Suprapubic skin (tissue), 4 donors: ENCODE measurements around the gene GPR84. TPM values are rescaled to one million over a fixed set of nuclear protein-coding genes. Genes with fewer than 3 reads are reported as not detected.

Experiments used
- DNase-seq, 2 donors: peaks; one replicate each; pipeline ENCODE4 v3.0.0-alpha.2; 2019; ENCODE audit warnings: low spot score in 2 of 2
- H3K27ac ChIP-seq: fragments of 200-600 bp; sonication (generic); one replicate; pipeline ENCODE4 v1.5.1; 2019
- H3K27me3 ChIP-seq: fragments of 200-600 bp; sonication (generic); one replicate; pipeline ENCODE4 v1.5.1; 2019
- H3K36me3 ChIP-seq: fragments of 200-600 bp; sonication (generic); one replicate; pipeline ENCODE4 v1.5.1; 2019
- H3K4me1 ChIP-seq: fragments of 200-600 bp; sonication (generic); one replicate; pipeline ENCODE4 v1.5.1; 2019
- H3K4me3 ChIP-seq: fragments of 200-600 bp; sonication (generic); one replicate; pipeline ENCODE4 v1.5.1; 2019; ENCODE audit warnings: mild to moderate bottlenecking
- H3K9me3 ChIP-seq: fragments of 200-600 bp; sonication (generic); one replicate; pipeline ENCODE4 v1.5.1; 2019
- CTCF ChIP-seq, 2 donors: fragments of 200-600 bp in 1 of 2; fragments of 450-650 bp in 1 of 2; sonication (generic) in 1 of 2; IDR thresholded peaks; one replicate each; pipeline ENCODE4 v1.5.1; 2016 to 2019; ENCODE audit warnings: antibody characterized with exemption in 2 of 2, mild to moderate bottlenecking in 1 of 2, moderate library complexity in 1 of 2
- EP300 ChIP-seq: sonication (generic); formaldehyde crosslinking; IDR thresholded peaks from one replicate; pipeline ENCODE4 v1.6.1; 2017; ENCODE audit warnings: antibody characterized with exemption
- POLR2A ChIP-seq, 2 donors: fragments of 450-650 bp; IDR thresholded peaks; one replicate each; pipeline ENCODE4 v1.6.1; 2017; ENCODE audit warnings: antibody characterized with exemption in 2 of 2, mild to moderate bottlenecking in 2 of 2, moderate library complexity in 2 of 2
- POLR2AphosphoS5 ChIP-seq, 3 donors: sonication (generic); formaldehyde crosslinking; IDR thresholded peaks; one replicate each; pipeline ENCODE4 v1.6.1; 2017; ENCODE audit warnings: antibody characterized with exemption in 3 of 3
- WGBS: methylation state at CpG from one replicate; pipeline ENCODE4 v1.1.5; 2018; 5-methylcytosine and 5-hydroxymethylcytosine counted together
- total RNA-seq, 4 donors: library from RNA; depleted of rRNA; stranded (reverse); fragments of >200 nt; gene quantifications; one replicate each; pipeline ENCODE4 v1.1.0, GENCODE V29; 2016

GPR84 gene
- total RNA-seq, 4 donors from 2014 or later, result 0.38 to 1.7 (median 0.73) TPM

GRCh38 chr12:54395545-54395944 is 31.3 kb upstream of the GPR84 start:
- H3K4me3 ChIP-seq, result no peak overlapping the region
- H3K4me1 ChIP-seq, result peaks cover 36% of the 10 kb centered on the region
- TF ChIP-seq POLR2A (IDR thresholded peaks at IDR 0.05) (no peak), POLR2AphosphoS5 (IDR thresholded peaks at IDR 0.05) (no peak), CTCF (IDR thresholded peaks at IDR 0.05) (no peak)
- no peak for DNase-seq
- H3K9me3 ChIP-seq, result no peaks in the 10 kb centered on the region
- H3K27ac ChIP-seq, result no peak overlapping the region
- H3K36me3 ChIP-seq, result peaks cover 59% of the 10 kb centered on the region
- no peaks in the 10 kb centered on the region for H3K27me3 ChIP-seq

DNA sequence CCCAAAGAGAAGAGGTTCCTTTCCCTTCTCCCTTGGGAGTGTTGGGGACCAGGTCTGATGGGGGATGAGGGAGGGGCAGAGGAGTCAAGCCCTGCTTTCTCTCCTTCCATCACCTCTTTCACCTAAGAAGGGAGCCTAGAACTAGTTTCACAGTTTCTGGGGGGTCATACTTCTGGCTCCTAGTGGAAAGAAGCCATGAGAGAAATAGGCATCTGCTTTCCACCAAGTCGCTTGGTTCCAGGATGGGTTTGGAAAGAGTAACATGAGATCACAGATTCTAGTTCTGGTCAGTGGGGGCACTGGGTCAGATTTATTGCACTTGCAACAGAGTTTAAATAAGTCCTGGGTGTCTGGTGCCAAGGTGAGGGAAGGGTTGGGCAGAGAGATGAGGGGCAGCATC is 30.7 kb upstream of the GPR84 start:
- no peak for DNase-seq
- no peaks in the 10 kb centered on the region for H3K9me3 ChIP-seq
- no peaks in the 10 kb centered on the region for H3K27me3 ChIP-seq
- H3K36me3 ChIP-seq, result peaks cover 53% of the 10 kb centered on the region
- no peak overlapping the region for H3K27ac ChIP-seq
- no peak overlapping the region for H3K4me3 ChIP-seq
- 92% methylated on average over 1 of the region's 1 CpG for WGBS
- TF ChIP-seq POLR2AphosphoS5 (IDR thresholded peaks at IDR 0.05) (no peak), EP300 (no peak), CTCF (IDR thresholded peaks at IDR 0.05) (no peak), POLR2A (IDR thresholded peaks at IDR 0.05) (no peak)
- peaks cover 40% of the 10 kb centered on the region for H3K4me1 ChIP-seq

GRCh38 chr12:54394281-54394719 is 30.0 kb upstream of the GPR84 start:
- H3K4me3 ChIP-seq, result no peak overlapping the region
- no peaks in the 10 kb centered on the region for H3K9me3 ChIP-seq
- no peak overlapping the region for H3K27ac ChIP-seq
- 39% methylated on average over 4 of the region's 4 CpGs for WGBS
- DNase-seq, result no peak
- peaks cover 48% of the 10 kb centered on the region for H3K36me3 ChIP-seq
- H3K4me1 ChIP-seq, result peaks cover 47% of the 10 kb centered on the region
- no peaks in the 10 kb centered on the region for H3K27me3 ChIP-seq
- TF ChIP-seq EP300 (no peak), CTCF (IDR thresholded peaks at IDR 0.05) (peak; percentile 43 to 63)

DNA sequence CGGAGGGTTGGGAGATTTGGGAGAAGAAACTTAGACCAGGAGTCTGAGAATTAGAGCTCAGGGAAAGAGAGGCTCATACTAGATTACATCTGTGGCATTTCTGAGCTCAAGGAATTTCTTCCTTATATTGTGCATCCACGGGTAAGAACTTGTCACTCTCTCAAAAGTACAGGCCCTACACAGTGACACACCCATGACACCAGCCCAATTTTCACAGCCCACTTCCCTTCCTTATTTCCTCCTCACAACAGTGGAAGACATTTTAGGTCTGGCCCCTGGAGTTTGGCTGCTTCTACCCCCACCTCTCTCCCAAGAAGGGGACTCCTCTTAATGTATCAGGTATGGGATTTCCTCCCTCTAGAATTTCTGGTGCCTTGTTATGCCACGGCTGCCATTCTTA is 29.5 kb upstream of the GPR84 start:
- peaks cover 43% of the 10 kb centered on the region for H3K36me3 ChIP-seq
- WGBS, result 49% methylated on average over 3 of the region's 3 CpGs
- TF ChIP-seq CTCF (IDR thresholded peaks at IDR 0.05), result no peak
- TF ChIP-seq EP300, result no peak
- no peak for TF ChIP-seq POLR2AphosphoS5 (IDR thresholded peaks at IDR 0.05)
- TF ChIP-seq POLR2A (IDR thresholded peaks at IDR 0.05), result no peak
- no peak for DNase-seq
- H3K27ac ChIP-seq, result peak overlapping the region; percentile 74
- H3K9me3 ChIP-seq, result no peaks in the 10 kb centered on the region
- peaks cover 53% of the 10 kb centered on the region for H3K4me1 ChIP-seq
- no peak overlapping the region for H3K4me3 ChIP-seq
- H3K27me3 ChIP-seq, result no peaks in the 10 kb centered on the region

- H3K27ac ChIP-seq, result peak overlapping the region; percentile 74
- TF ChIP-seq CTCF (IDR thresholded peaks at IDR 0.05) (no peak), EP300 (no peak), POLR2AphosphoS5 (IDR thresholded peaks at IDR 0.05) (no peak)
These were observed 28.9 kb upstream of the GPR84 start for GRCh38 chr12:54393207-54393609.

More at GRCh38 chr12:54393207-54393609, 28.9 kb upstream of the GPR84 start:
- Histone ChIP-seq H3K27me3 (no peaks in the 10 kb centered on the region), H3K36me3 (peaks cover 37% of the 10 kb centered on the region), H3K4me1 (peaks cover 58% of the 10 kb centered on the region), H3K9me3 (no peaks in the 10 kb centered on the region), H3K4me3 (peak overlapping the region; percentile 66)
- DNase-seq, result peak in 1 of 2 donors; percentile 64
- WGBS, result 59% methylated on average over 6 of the region's 6 CpGs
